SU-DHL-6 (cell line): ENCODE results near the gene TRDN.

Source experiments
- H2AFZ ChIP-seq: fragments of 200-600 bp; sonication (generic); 2 replicates; pipeline ENCODE4 v1.6.1; 2014; ENCODE audit warnings: low read depth, mild to moderate bottlenecking, moderate library complexity, mixed read lengths, antibody characterized with exemption, low read length; ENCODE audit not compliant: severe bottlenecking
- H3F3A ChIP-seq: fragments of 200-600 bp; shearing (Covaris generic); 2 replicates; pipeline ENCODE4 v1.6.0; 2016; ENCODE audit warnings: antibody characterized with exemption, mild to moderate bottlenecking; ENCODE audit not compliant: insufficient read depth
- H3K27ac ChIP-seq: fragments of 200-600 bp; sonication (generic); 2 replicates; pipeline ENCODE4 v1.5.1; 2016; ENCODE audit warnings: low read depth, mild to moderate bottlenecking, low read length, moderate library complexity, mixed read lengths
- H3K27me3 ChIP-seq: fragments of 200-600 bp; sonication (generic), shearing (Covaris generic); 2 replicates; pipeline ENCODE4 v1.6.0; 2014; ENCODE audit warnings: mild to moderate bottlenecking, low read length
- H3K36me3 ChIP-seq: fragments of 200-600 bp; sonication (generic); 2 replicates; pipeline ENCODE4 v1.6.1; 2014; ENCODE audit warnings: mild to moderate bottlenecking, low read length, mixed read lengths
- H3K4me2 ChIP-seq: fragments of 300-600, 200-600 bp; shearing (Covaris generic), sonication (generic); 2 replicates; pipeline ENCODE4 v1.6.0; 2014; ENCODE audit warnings: low read length, low read depth, mild to moderate bottlenecking; ENCODE audit not compliant: poor library complexity, severe bottlenecking
- H3K4me3 ChIP-seq: fragments of 200-600 bp; sonication (generic); 2 replicates; pipeline ENCODE4 v1.5.1; 2014; ENCODE audit warnings: antibody characterized with exemption, low read length, mild to moderate bottlenecking, mixed read lengths; ENCODE audit not compliant: insufficient read depth, poor library complexity, severe bottlenecking
- H3K79me2 ChIP-seq: fragments of 200-600 bp; sonication (generic); 2 replicates; pipeline ENCODE4 v1.6.1; 2014; ENCODE audit warnings: mild to moderate bottlenecking, low read length, moderate library complexity; ENCODE audit not compliant: insufficient read depth
- H3K9ac ChIP-seq: fragments of 200-600 bp; sonication (generic); 2 replicates; pipeline ENCODE4 v1.7.0; 2014; ENCODE audit warnings: mild to moderate bottlenecking, low read length
- H3K9me2 ChIP-seq: fragments of 200-600 bp; sonication (generic); replicated peaks from 2 replicates; pipeline ENCODE4 v1.6.1; 2014; ENCODE audit warnings: low read length; ENCODE audit not compliant: insufficient read depth
- H3K9me3 ChIP-seq: fragments of 200-600 bp; sonication (generic); 2 replicates; pipeline ENCODE4 v1.6.1; 2014; ENCODE audit warnings: low read length, mixed read lengths; ENCODE audit not compliant: insufficient read depth
- H4K20me1 ChIP-seq: fragments of 200-600 bp; sonication (generic); 2 replicates; pipeline ENCODE4 v1.6.1; 2014; ENCODE audit warnings: low read depth, mild to moderate bottlenecking, antibody characterized with exemption, low read length, moderate library complexity, mixed read lengths
- CTCF ChIP-seq: fragments of 200-600 bp; sonication (generic); IDR thresholded peaks from one replicate; pipeline ENCODE4 v1.5.1; 2017; ENCODE audit warnings: antibody characterized with exemption, mild to moderate bottlenecking, low read length, moderate library complexity; ENCODE audit not compliant: insufficient read depth, poor library complexity, severe bottlenecking
- EZH2phosphoT487 ChIP-seq: fragments of 200-600 bp; sonication (generic), shearing (Covaris generic); conservative IDR thresholded peaks from 2 replicates; pipeline ENCODE4 v1.6.1; 2018; ENCODE audit warnings: mild to moderate bottlenecking, antibody characterized with exemption, low read length, moderate library complexity, mixed read lengths

TRDN gene

GRCh38 chr6:123189816-123190215 is 446.9 kb downstream of the TRDN start:
- no peaks in the 10 kb centered on the region for H3K36me3 ChIP-seq
- H3K27ac ChIP-seq = no peak overlapping the region
- H2AFZ ChIP-seq = no peak overlapping the region
- no peak overlapping the region for H3K4me3 ChIP-seq
- no peaks in the 10 kb centered on the region for H3K79me2 ChIP-seq
- no peak overlapping the region for H3K4me2 ChIP-seq
- H3F3A ChIP-seq = no peaks in the 10 kb centered on the region
- H3K9ac ChIP-seq = no peak overlapping the region
- no peaks in the 10 kb centered on the region for H4K20me1 ChIP-seq
- no peaks in the 10 kb centered on the region for H3K27me3 ChIP-seq
- H3K9me2 ChIP-seq = no peaks in the 10 kb centered on the region
- TF ChIP-seq CTCF (no peak), EZH2phosphoT487 (no peak)
- H3K9me3 ChIP-seq = no peaks in the 10 kb centered on the region

- H3K9me2 ChIP-seq = no peaks in the 10 kb centered on the region
- TF ChIP-seq CTCF (no peak), EZH2phosphoT487 (no peak)
Observed at GRCh38 chr6:123182998-123183397, 453.8 kb downstream of the TRDN start.

GRCh38 chr6:123176706-123177105 is 460.0 kb downstream of the TRDN start:
- H3K4me2 ChIP-seq = no peak overlapping the region
- no peak overlapping the region for H3K27ac ChIP-seq
- H2AFZ ChIP-seq = no peak overlapping the region
- H4K20me1 ChIP-seq = no peaks in the 10 kb centered on the region
- H3K27me3 ChIP-seq = no peaks in the 10 kb centered on the region
- H3K9me2 ChIP-seq = no peaks in the 10 kb centered on the region
- H3K4me3 ChIP-seq = no peak overlapping the region
- no peaks in the 10 kb centered on the region for H3K36me3 ChIP-seq
- no peaks in the 10 kb centered on the region for H3F3A ChIP-seq
- no peak overlapping the region for H3K9ac ChIP-seq
- no peaks in the 10 kb centered on the region for H3K79me2 ChIP-seq
- TF ChIP-seq CTCF (no peak), EZH2phosphoT487 (no peak)
- no peaks in the 10 kb centered on the region for H3K9me3 ChIP-seq

More at GRCh38 chr6:123182998-123183397, 453.8 kb downstream of the TRDN start:
- no peak overlapping the region for H3K4me3 ChIP-seq
- H2AFZ ChIP-seq = no peak overlapping the region
- no peak overlapping the region for H3K4me2 ChIP-seq
- H3K27me3 ChIP-seq = no peaks in the 10 kb centered on the region
- no peaks in the 10 kb centered on the region for H3K9me3 ChIP-seq
- H3K36me3 ChIP-seq = no peaks in the 10 kb centered on the region
- H3K79me2 ChIP-seq = no peaks in the 10 kb centered on the region
- H3F3A ChIP-seq = no peaks in the 10 kb centered on the region
- no peak overlapping the region for H3K9ac ChIP-seq
- H4K20me1 ChIP-seq = no peaks in the 10 kb centered on the region
- H3K27ac ChIP-seq = no peak overlapping the region
